Tibial nerve (tissue), 4 donors: ENCODE data around the gene DLX3. TPM values are rescaled to one million over a fixed set of nuclear protein-coding genes. Genes with fewer than 3 reads are reported as not detected.

Experiments used
- DNase-seq, 2 donors: peaks; one replicate each; pipeline ENCODE4 v3.0.0-alpha.2; 2019; ENCODE audit warnings: low spot score in 2 of 2
- H3K27ac ChIP-seq, 4 donors: fragments of 200-600 bp; sonication (generic) in 3 of 4; one replicate each; pipeline ENCODE4 v1.5.1; 2017 to 2019; ENCODE audit warnings: mild to moderate bottlenecking in 1 of 4
- H3K27me3 ChIP-seq, 2 donors: fragments of 200-600 bp; sonication (generic) in 1 of 2; one replicate each; pipeline versions ENCODE4 v1.5.1 to v1.6.0; 2017 to 2019
- H3K36me3 ChIP-seq, 3 donors: fragments of 200-600 bp; sonication (generic); one replicate each; pipeline ENCODE4 v1.5.1; 2018 to 2019
- H3K4me1 ChIP-seq, 4 donors: fragments of 200-600 bp; sonication (generic) in 3 of 4; one replicate each; pipeline ENCODE4 v1.5.1; 2017 to 2019
- H3K4me3 ChIP-seq, 4 donors: fragments of 200-600 bp; sonication (generic) in 3 of 4; one replicate each; pipeline ENCODE4 v1.5.1; 2017 to 2019; ENCODE audit warnings: mild to moderate bottlenecking in 1 of 4, moderate library complexity in 1 of 4
- H3K9me3 ChIP-seq, 4 donors: fragments of 200-600 bp; sonication (generic) in 3 of 4; one replicate each; pipeline ENCODE4 v1.5.1; 2017 to 2019
- EP300 ChIP-seq, 2 donors: sonication (generic); formaldehyde crosslinking; IDR thresholded peaks; one replicate each; pipeline ENCODE4 v1.6.1; 2017; ENCODE audit warnings: antibody characterized with exemption in 2 of 2, mild to moderate bottlenecking in 1 of 2
- POLR2A ChIP-seq, 2 donors: fragments of 450-650 bp; IDR thresholded peaks; one replicate each; pipeline ENCODE4 v1.6.1; 2017; ENCODE audit warnings: antibody characterized with exemption in 2 of 2, mild to moderate bottlenecking in 2 of 2, moderate library complexity in 2 of 2
- WGBS, 2 donors: methylation state at CpG; one replicate each; pipeline ENCODE4 v1.1.5; 2018; 5-methylcytosine and 5-hydroxymethylcytosine counted together
- total RNA-seq, 4 donors: library from RNA; depleted of rRNA; stranded (reverse); fragments of >200 nt; gene quantifications; one replicate each; pipeline ENCODE4 v1.1.0, GENCODE V29; 2016
- TF ChIP-seq, protein P1 (sequence below), 5 experiments: fragments of 200-600 bp in 3 of 5; fragments of 450-650 bp in 2 of 5; sonication (generic) in 3 of 5; IDR thresholded peaks; one replicate each; pipeline ENCODE4 v1.5.1; 2016 to 2019; ENCODE audit warnings: antibody characterized with exemption in 5 of 5, mild to moderate bottlenecking in 3 of 5, moderate library complexity in 2 of 5

DLX3 gene
- total RNA-seq, 4 donors from 2014 or later = 0.30 TPM; not detected in 3

DNA sequence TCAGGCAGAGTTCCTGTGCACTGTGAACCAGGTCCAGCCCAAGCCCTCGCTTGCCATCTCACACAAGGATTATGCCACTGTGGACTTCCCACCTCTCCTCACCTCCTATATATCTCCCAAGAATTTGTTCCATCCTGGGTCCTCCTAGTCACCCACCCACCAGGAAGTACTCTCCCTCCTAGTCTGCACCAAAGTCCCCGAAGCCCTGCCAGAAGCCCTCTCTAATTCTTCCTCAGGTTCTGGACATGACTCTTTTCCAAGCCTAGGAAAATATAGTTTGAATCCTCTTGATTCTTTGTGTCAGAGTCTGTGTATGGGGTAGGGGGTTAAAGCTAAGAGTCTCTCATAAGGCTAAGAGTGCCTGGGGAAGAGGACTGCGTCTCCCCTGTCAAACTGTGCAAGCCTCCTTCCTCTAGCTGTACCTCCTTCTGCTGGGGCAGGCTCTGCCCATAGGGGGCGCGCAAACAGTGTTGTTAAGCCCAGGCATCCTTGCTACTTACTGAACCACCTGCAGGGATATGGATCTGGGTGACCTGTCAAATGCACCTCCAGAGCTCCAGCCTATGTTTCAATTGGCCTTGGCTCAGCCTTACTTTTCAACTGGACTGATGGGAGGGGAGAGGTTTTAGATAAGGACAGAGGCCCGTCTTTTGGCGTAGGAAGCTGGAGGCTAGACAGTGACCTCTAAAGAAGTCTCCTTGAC is 42.7 kb downstream of the DLX3 start:
- Histone ChIP-seq H3K36me3 (no peaks in the 10 kb centered on the region), H3K4me1 (no peaks in the 10 kb centered on the region), H3K9me3 (no peaks in the 10 kb centered on the region), H3K27ac (no peak overlapping the region), H3K27me3 (peaks cover 0 to 72% of the 10 kb centered on the region in 2 donors), H3K4me3 (no peak overlapping the region)
- WGBS, 2 donors = 45 to 48% methylated on average over 7 of the region's 7 CpGs
- peak; percentile 45 to 78 for DNase-seq
- TF ChIP-seq, protein P1, sequence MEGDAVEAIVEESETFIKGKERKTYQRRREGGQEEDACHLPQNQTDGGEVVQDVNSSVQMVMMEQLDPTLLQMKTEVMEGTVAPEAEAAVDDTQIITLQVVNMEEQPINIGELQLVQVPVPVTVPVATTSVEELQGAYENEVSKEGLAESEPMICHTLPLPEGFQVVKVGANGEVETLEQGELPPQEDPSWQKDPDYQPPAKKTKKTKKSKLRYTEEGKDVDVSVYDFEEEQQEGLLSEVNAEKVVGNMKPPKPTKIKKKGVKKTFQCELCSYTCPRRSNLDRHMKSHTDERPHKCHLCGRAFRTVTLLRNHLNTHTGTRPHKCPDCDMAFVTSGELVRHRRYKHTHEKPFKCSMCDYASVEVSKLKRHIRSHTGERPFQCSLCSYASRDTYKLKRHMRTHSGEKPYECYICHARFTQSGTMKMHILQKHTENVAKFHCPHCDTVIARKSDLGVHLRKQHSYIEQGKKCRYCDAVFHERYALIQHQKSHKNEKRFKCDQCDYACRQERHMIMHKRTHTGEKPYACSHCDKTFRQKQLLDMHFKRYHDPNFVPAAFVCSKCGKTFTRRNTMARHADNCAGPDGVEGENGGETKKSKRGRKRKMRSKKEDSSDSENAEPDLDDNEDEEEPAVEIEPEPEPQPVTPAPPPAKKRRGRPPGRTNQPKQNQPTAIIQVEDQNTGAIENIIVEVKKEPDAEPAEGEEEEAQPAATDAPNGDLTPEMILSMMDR (IDR thresholded peaks at IDR 0.05) = peak; percentile 47 to 70 (median 60)
- no peak for TF ChIP-seq POLR2A (IDR thresholded peaks at IDR 0.05)

- no peaks in the 10 kb centered on the region for H3K36me3 ChIP-seq
- DNase-seq = no peak
- WGBS, 2 donors = 42 to 44% methylated on average over 14 of the region's 14 CpGs
- no peaks in the 10 kb centered on the region for H3K4me1 ChIP-seq
- TF ChIP-seq, protein P1 (IDR thresholded peaks at IDR 0.05) = no peak
- no peak for TF ChIP-seq EP300 (IDR thresholded peaks at IDR 0.05)
- no peak for TF ChIP-seq POLR2A (IDR thresholded peaks at IDR 0.05)
- no peaks in the 10 kb centered on the region for H3K9me3 ChIP-seq
- no peak overlapping the region for H3K27ac ChIP-seq
- no peak overlapping the region for H3K4me3 ChIP-seq
- peaks cover 0 to 72% of the 10 kb centered on the region in 2 donors for H3K27me3 ChIP-seq
Observed at GRCh38 chr17:49951362-49952082, 43.5 kb downstream of the DLX3 start.

DNA sequence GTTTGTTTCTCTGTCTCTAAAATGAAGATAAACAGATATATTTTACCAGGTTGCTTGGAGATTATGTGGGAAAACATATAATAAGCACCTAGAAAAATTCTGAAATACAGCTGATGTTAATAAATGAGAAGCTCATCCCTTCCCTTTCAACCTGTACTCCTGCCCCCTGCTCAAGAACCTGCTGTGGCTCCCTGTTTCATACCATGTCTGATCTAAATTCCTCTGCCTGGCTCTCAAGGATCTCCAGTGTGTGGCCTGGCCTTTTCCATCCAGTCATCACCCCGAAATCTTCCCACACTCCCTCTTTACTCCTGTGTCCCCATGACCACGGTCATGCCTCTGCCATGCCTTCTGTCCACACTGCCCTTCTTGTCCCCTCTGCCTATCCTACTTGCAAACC is 45.4 kb downstream of the DLX3 start:
- TF ChIP-seq, protein P1 (IDR thresholded peaks at IDR 0.05) = no peak
- TF ChIP-seq EP300 (IDR thresholded peaks at IDR 0.05) = no peak
- TF ChIP-seq POLR2A (IDR thresholded peaks at IDR 0.05) = no peak
- Histone ChIP-seq H3K4me3 (no peak overlapping the region), H3K4me1 (no peaks in the 10 kb centered on the region), H3K9me3 (no peaks in the 10 kb centered on the region), H3K27ac (no peak overlapping the region), H3K27me3 (peaks cover 0 to 90% of the 10 kb centered on the region in 2 donors), H3K36me3 (no peaks in the 10 kb centered on the region)
- DNase-seq = no peak
- 71 to 83% methylated on average over 2 of the region's 2 CpGs for WGBS, 2 donors

- TF ChIP-seq EP300 (IDR thresholded peaks at IDR 0.05) (no peak), POLR2A (IDR thresholded peaks at IDR 0.05) (no peak)
- TF ChIP-seq, protein P1 (IDR thresholded peaks at IDR 0.05) = no peak
- Histone ChIP-seq H3K36me3 (no peaks in the 10 kb centered on the region), H3K27me3 (peaks cover 0 to 96% of the 10 kb centered on the region in 2 donors), H3K27ac (no peak overlapping the region), H3K4me3 (no peak overlapping the region), H3K4me1 (no peaks in the 10 kb centered on the region), H3K9me3 (no peaks in the 10 kb centered on the region)
- no peak for DNase-seq
- WGBS, 2 donors = 57 to 70% methylated on average over 7 to 8 of the region's 11 CpGs
Observed at GRCh38 chr17:49946964-49947584, 48.0 kb downstream of the DLX3 start.

- 48 to 56% methylated on average over 6 to 8 of the region's 8 CpGs for WGBS, 2 donors
- TF ChIP-seq POLR2A (IDR thresholded peaks at IDR 0.05) = no peak
- TF ChIP-seq, protein P1 (IDR thresholded peaks at IDR 0.05) = no peak
- TF ChIP-seq EP300 (IDR thresholded peaks at IDR 0.05) = no peak
- Histone ChIP-seq H3K4me3 (no peak overlapping the region), H3K27ac (no peak overlapping the region), H3K9me3 (no peaks in the 10 kb centered on the region), H3K27me3 (peaks cover 0 to 96% of the 10 kb centered on the region in 2 donors), H3K4me1 (no peaks in the 10 kb centered on the region), H3K36me3 (no peaks in the 10 kb centered on the region)
- DNase-seq = no peak
Observed at GRCh38 chr17:49946208-49946607, 48.8 kb downstream of the DLX3 start.
